Neural cell (in vitro differentiated cells): ENCODE results near the gene KRTAP1-5.

Experiments
- CTCF ChIP-seq: fragments of 450-650 bp; IDR thresholded peaks from 2 replicates; pipeline ENCODE4 v1.5.1; 2014; ENCODE audit warnings: antibody characterized with exemption, mild to moderate bottlenecking, moderate library complexity; ENCODE audit not compliant: poor library complexity, severe bottlenecking
- EZH2 ChIP-seq: fragments of 200-600, 300-800 bp; shearing (Covaris generic), sonication (generic); IDR thresholded peaks from 2 replicates; pipeline ENCODE4 v1.6.1; 2014; ENCODE audit warnings: antibody characterized with exemption, low read length, borderline replicate concordance, mild to moderate bottlenecking; ENCODE audit not compliant: insufficient read depth, poor library complexity, severe bottlenecking
- MXI1 ChIP-seq: fragments of 450-650 bp; conservative IDR thresholded peaks from 2 replicates; pipeline ENCODE4 v1.6.1; 2014; ENCODE audit warnings: antibody characterized with exemption, mild to moderate bottlenecking; ENCODE audit not compliant: poor library complexity, severe bottlenecking
- POLR2AphosphoS5 ChIP-seq: IDR thresholded peaks from 2 replicates; pipeline ENCODE4 v1.6.1; 2012
- RAD21 ChIP-seq: fragments of 450-650 bp; conservative IDR thresholded peaks from 2 replicates; pipeline ENCODE4 v1.6.1; 2014; ENCODE audit warnings: antibody characterized with exemption, mild to moderate bottlenecking, moderate library complexity
- REST ChIP-seq: IDR thresholded peaks from 2 replicates; pipeline ENCODE4 v1.6.1; 2012; ENCODE audit warnings: borderline replicate concordance
- TAF1 ChIP-seq: IDR thresholded peaks from 2 replicates; pipeline ENCODE4 v1.6.1; 2012; ENCODE audit warnings: low read depth

GRCh38 chr17:40997361-40997760, 29.6 kb downstream of the KRTAP1-5 start:
- no peak for TF ChIP-seq POLR2AphosphoS5
- no peak for TF ChIP-seq CTCF
- TF ChIP-seq MXI1, result no peak
- no peak for TF ChIP-seq TAF1
- TF ChIP-seq RAD21, result no peak
- TF ChIP-seq REST, result no peak
- no peak for TF ChIP-seq EZH2
